DND-41 (cell line): ENCODE results near the gene NARF.

ENCODE experiments used
- ATAC-seq: fragments of 200-7000 bp; cut with Tn5 transposase; 3 replicates; pipeline ENCODE4 v1.9.1; 2021; ENCODE audit warnings: low read depth; ENCODE audit not compliant: insufficient read depth
- DNase-seq: peaks from one replicate; pipeline ENCODE4 v3.0.0-alpha.2; 2020
- H2AFZ ChIP-seq: 2 replicates; pipeline ENCODE4 v1.6.0; 2012; ENCODE audit warnings: low read depth, low read length
- H3K27ac ChIP-seq: 2 replicates; pipeline ENCODE4 v1.5.1; 2012; ENCODE audit warnings: low read length, inconsistent platforms
- H3K27me3 ChIP-seq: fragments of 200-600 bp; sonication (generic); 2 replicates; pipeline ENCODE4 v1.6.0; 2012; ENCODE audit warnings: low read length, mild to moderate bottlenecking, inconsistent platforms; ENCODE audit not compliant: insufficient read depth, poor library complexity
- H3K36me3 ChIP-seq: 2 replicates; pipeline ENCODE4 v1.5.1; 2012; ENCODE audit warnings: low read length, inconsistent platforms; ENCODE audit not compliant: insufficient read depth
- H3K4me1 ChIP-seq: 2 replicates; pipeline ENCODE4 v1.5.1; 2012; ENCODE audit warnings: mild to moderate bottlenecking, low read length; ENCODE audit not compliant: insufficient read depth
- H3K4me2 ChIP-seq: 2 replicates; pipeline ENCODE4 v1.6.0; 2012; ENCODE audit warnings: mild to moderate bottlenecking, moderate library complexity, low read length, inconsistent platforms; ENCODE audit not compliant: insufficient read depth
- H3K4me3 ChIP-seq, 2 experiments: fragments of 200-600 bp in 1 of 2; shearing (Covaris generic) in 1 of 2; 2 replicates each; pipeline ENCODE4 v1.5.1; 2012 to 2016; ENCODE audit warnings: inconsistent platforms in 2 of 2, low read length in 2 of 2, mild to moderate bottlenecking in 2 of 2, low read depth in 1 of 2, moderate library complexity in 1 of 2
- H3K79me2 ChIP-seq: 2 replicates; pipeline ENCODE4 v1.6.0; 2012; ENCODE audit warnings: low read length, inconsistent platforms; ENCODE audit not compliant: insufficient read depth
- H3K9ac ChIP-seq: 2 replicates; pipeline ENCODE4 v1.6.0; 2012; ENCODE audit warnings: low read depth, mild to moderate bottlenecking, inconsistent platforms, low read length, moderate library complexity
- H3K9me3 ChIP-seq: 2 replicates; pipeline ENCODE4 v1.5.1; 2012; ENCODE audit warnings: low read length, moderate library complexity, mild to moderate bottlenecking, inconsistent platforms; ENCODE audit not compliant: insufficient read depth, severe bottlenecking
- H4K20me1 ChIP-seq: 2 replicates; pipeline ENCODE4 v1.6.0; 2012; ENCODE audit warnings: low read length; ENCODE audit not compliant: insufficient read depth
- EZH2 ChIP-seq: IDR thresholded peaks from 3 replicates; pipeline ENCODE4 v1.6.1; 2012; ENCODE audit warnings: borderline replicate concordance, low read depth, mild to moderate bottlenecking, moderate library complexity, low read length, inconsistent platforms; ENCODE audit not compliant: severe bottlenecking
- TF ChIP-seq, protein P1 (sequence below): IDR thresholded peaks from 2 replicates; pipeline ENCODE4 v1.5.1; 2012; ENCODE audit warnings: borderline replicate concordance, low read length, moderate library complexity, mild to moderate bottlenecking; ENCODE audit not compliant: poor library complexity, severe bottlenecking; ENCODE audit errors: extremely low read depth

NARF gene

DNA sequence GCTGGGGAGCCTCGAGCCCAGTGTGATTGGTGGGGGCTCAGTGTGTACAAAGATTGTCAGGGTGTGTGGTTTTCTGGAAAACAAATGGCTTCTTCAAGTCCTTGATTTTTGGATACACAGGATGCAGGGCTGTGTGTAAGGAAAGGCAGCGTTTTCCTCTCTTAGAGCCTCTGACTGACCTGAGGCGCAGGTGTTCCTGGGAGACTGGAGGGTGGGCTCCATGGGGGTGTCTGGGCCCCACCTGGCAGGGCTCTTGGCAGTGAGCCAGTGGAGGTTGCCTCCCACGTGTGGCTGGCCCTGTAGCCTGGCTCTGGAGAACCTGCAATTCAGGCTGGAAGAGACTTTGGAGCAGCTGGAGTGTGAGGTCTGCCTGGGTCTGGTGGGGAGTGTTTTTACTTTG is 66.0 kb downstream of the NARF start:
- peak overlapping the region; percentile 41; the same call in 1 of the 2 replicates for H3K4me2 ChIP-seq
- peaks cover 80% of the 10 kb centered on the region for H4K20me1 ChIP-seq
- no peaks in the 10 kb centered on the region for H3K9me3 ChIP-seq
- H3K4me3 ChIP-seq: no peak overlapping the region
- DNase-seq: no peak
- peaks cover 45% of the 10 kb centered on the region for H3K4me1 ChIP-seq
- no peak for ATAC-seq
- H3K79me2 ChIP-seq: peaks cover 98% of the 10 kb centered on the region
- 0 out of 2 replicates have a peak overlapping the region, but pooled peaks have one; percentile 7 for H3K27ac ChIP-seq
- H2AFZ ChIP-seq: no peak overlapping the region
- no peak overlapping the region for H3K9ac ChIP-seq
- H3K27me3 ChIP-seq: no peaks in the 10 kb centered on the region
- no peak for TF ChIP-seq EZH2
- TF ChIP-seq, protein P1, sequence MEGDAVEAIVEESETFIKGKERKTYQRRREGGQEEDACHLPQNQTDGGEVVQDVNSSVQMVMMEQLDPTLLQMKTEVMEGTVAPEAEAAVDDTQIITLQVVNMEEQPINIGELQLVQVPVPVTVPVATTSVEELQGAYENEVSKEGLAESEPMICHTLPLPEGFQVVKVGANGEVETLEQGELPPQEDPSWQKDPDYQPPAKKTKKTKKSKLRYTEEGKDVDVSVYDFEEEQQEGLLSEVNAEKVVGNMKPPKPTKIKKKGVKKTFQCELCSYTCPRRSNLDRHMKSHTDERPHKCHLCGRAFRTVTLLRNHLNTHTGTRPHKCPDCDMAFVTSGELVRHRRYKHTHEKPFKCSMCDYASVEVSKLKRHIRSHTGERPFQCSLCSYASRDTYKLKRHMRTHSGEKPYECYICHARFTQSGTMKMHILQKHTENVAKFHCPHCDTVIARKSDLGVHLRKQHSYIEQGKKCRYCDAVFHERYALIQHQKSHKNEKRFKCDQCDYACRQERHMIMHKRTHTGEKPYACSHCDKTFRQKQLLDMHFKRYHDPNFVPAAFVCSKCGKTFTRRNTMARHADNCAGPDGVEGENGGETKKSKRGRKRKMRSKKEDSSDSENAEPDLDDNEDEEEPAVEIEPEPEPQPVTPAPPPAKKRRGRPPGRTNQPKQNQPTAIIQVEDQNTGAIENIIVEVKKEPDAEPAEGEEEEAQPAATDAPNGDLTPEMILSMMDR: no peak
- H3K36me3 ChIP-seq: peaks cover 44% of the 10 kb centered on the region

DNA sequence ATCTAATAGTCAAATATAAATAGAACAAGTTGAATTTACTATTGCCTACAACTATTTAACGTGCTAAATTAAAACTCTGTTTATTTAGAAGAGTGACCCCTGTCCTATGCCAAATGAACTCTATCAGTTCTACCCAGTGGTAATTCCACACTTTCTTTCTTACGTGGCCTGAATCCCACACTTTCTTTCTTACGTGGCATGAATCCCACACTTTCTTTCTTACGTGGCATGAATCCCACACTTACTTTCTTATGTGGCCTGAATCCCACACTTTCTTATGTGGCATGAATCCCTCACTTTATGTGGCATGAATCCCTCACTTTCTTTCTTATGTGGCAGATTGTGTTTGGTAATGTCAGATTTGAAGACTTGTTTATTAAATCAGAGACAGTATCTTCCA is 67.2 kb downstream of the NARF start:
- DNase-seq (no peak), ATAC-seq (no peak)
- no peak overlapping the region for H2AFZ ChIP-seq
- peak overlapping the region; percentile 8; the same call in 1 of the 2 replicates for H3K4me2 ChIP-seq
- peaks cover 86% of the 10 kb centered on the region for H4K20me1 ChIP-seq
- H3K9me3 ChIP-seq: no peaks in the 10 kb centered on the region
- TF ChIP-seq EZH2: no peak
- TF ChIP-seq, protein P1: no peak
- no peak overlapping the region for H3K4me3 ChIP-seq
- H3K9ac ChIP-seq: no peak overlapping the region
- H3K79me2 ChIP-seq: peaks cover 100% of the 10 kb centered on the region
- H3K4me1 ChIP-seq: peaks cover 43% of the 10 kb centered on the region
- H3K27me3 ChIP-seq: no peaks in the 10 kb centered on the region
- H3K36me3 ChIP-seq: peaks cover 48% of the 10 kb centered on the region
- H3K27ac ChIP-seq: no peak overlapping the region

DNA sequence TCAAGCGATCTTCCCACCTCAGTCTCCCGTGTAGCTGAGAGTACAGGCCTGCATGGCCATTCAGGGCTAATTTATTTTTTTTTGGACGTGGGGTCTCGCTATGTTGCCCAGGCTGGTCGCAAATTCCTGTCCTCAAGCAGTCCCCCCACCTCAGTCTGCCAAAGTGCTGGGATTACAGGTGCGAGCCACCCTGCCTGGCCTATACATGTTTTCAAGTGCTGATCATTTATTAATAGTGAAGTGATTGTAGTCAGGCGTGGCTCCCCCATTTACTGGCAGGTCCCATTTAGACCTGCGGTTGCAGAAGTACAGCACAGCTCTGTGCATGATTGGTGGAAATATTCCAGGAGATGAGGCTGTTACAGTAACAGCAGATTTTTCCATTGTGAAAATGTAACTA is 69.4 kb downstream of the NARF start:
- peaks cover 26% of the 10 kb centered on the region for H3K4me1 ChIP-seq
- H2AFZ ChIP-seq: no peak overlapping the region
- H4K20me1 ChIP-seq: peaks cover 91% of the 10 kb centered on the region
- ATAC-seq (no peak), DNase-seq (no peak)
- H3K27ac ChIP-seq: no peak overlapping the region
- H3K79me2 ChIP-seq: peaks cover 100% of the 10 kb centered on the region
- no peak overlapping the region for H3K4me2 ChIP-seq
- no peak overlapping the region for H3K4me3 ChIP-seq
- H3K36me3 ChIP-seq: peaks cover 43% of the 10 kb centered on the region
- no peaks in the 10 kb centered on the region for H3K9me3 ChIP-seq
- H3K27me3 ChIP-seq: no peaks in the 10 kb centered on the region
- no peak for TF ChIP-seq EZH2
- TF ChIP-seq, protein P1: no peak
- H3K9ac ChIP-seq: no peak overlapping the region
